ENCODE data around the gene B9D1. TPM values are rescaled to one million over a fixed set of nuclear protein-coding genes. Genes with fewer than 3 reads are reported as not detected.

The B9D1 gene
- total RNA-seq, 3 donors from 2014 or later, result 14.4 to 29.2 (median 28.4) TPM

DNA sequence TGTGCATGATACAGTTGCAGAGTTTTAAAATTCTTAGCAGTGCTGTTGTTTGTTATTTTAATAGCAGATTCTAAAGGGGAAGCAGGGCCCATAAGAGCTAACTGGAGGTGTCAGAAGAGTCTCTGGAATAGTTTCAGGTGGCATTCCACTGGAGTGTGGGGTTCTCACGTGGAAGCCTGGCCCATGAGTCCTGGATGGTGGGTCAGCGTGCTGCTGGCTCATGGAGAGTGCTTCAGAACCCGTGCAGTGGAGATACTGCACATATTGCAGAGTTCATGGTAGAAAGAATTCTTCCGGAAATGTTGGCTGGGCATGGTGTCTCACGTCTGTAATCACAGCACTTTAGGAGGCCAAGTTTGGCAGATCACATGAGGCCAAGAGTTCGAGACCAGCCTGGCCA, 43.9 kb downstream of the B9D1 start:
- no peaks in the 10 kb centered on the region for H3K27me3 ChIP-seq
- H3K4me1 ChIP-seq, result no peaks in the 10 kb centered on the region
- no peak for DNase-seq (ENCODE audit: low spot score in 2 of 2)
- intact Hi-C loops (cut with DNase I; ENCODE audit: low total_unique reads), result no loop called here
- no peak overlapping the region for H3K4me3 ChIP-seq
- H3K36me3 ChIP-seq, result no peaks in the 10 kb centered on the region
- no peaks in the 10 kb centered on the region for H3K9me3 ChIP-seq
- no peak overlapping the region for H3K27ac ChIP-seq
- TF ChIP-seq POLR2A (IDR thresholded peaks at IDR 0.05), result no peak
- TF ChIP-seq, protein P1, sequence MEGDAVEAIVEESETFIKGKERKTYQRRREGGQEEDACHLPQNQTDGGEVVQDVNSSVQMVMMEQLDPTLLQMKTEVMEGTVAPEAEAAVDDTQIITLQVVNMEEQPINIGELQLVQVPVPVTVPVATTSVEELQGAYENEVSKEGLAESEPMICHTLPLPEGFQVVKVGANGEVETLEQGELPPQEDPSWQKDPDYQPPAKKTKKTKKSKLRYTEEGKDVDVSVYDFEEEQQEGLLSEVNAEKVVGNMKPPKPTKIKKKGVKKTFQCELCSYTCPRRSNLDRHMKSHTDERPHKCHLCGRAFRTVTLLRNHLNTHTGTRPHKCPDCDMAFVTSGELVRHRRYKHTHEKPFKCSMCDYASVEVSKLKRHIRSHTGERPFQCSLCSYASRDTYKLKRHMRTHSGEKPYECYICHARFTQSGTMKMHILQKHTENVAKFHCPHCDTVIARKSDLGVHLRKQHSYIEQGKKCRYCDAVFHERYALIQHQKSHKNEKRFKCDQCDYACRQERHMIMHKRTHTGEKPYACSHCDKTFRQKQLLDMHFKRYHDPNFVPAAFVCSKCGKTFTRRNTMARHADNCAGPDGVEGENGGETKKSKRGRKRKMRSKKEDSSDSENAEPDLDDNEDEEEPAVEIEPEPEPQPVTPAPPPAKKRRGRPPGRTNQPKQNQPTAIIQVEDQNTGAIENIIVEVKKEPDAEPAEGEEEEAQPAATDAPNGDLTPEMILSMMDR (IDR thresholded peaks at IDR 0.05), result no peak
- TF ChIP-seq POLR2AphosphoS5 (IDR thresholded peaks at IDR 0.05), result no peak

DNA sequence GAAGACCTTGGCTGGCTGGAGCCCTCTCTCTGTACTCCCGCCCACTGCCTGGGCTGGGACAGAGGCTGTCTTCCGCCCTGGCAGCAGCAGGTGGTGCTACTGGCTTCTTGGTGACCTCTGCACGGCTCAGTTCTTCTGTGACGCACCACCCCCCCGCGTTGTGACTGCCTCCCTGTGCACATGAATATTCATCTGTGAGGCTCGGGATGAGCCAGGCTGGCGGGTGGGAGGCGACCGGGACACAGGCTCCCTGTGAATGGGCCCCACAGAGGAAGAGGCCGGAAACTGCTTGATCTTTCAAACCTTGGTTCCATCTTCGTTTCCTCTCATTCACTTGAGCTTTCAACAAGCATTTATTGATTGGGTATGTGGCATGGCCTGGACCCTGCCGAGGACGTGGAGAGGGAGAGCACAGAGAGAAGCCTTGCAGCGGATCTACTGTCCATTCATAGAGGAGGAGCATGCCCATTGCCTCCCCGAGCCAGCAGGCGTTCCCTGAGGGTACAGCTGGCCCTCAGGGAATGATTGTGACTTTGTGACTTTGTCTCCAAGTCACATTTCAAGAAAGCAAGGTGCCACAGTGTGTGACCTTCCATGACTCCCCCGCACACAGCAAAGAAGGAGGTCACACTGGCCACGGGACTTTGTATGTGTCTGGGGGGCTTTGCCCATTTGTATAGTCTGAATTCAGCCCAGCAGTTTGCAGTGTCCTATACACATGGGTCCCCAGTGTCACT, 45.0 kb downstream of the B9D1 start:
- Histone ChIP-seq H3K4me1 (no peaks in the 10 kb centered on the region), H3K9me3 (no peaks in the 10 kb centered on the region), H3K4me3 (no peak overlapping the region), H3K36me3 (no peaks in the 10 kb centered on the region), H3K27me3 (no peaks in the 10 kb centered on the region), H3K27ac (peak overlapping the region; percentile 26 to 35)
- DNase-seq (ENCODE audit: low spot score in 2 of 2), result peak in 1 of 2 donors; percentile 69
- no peak for TF ChIP-seq POLR2AphosphoS5 (IDR thresholded peaks at IDR 0.05)
- no peak for TF ChIP-seq POLR2A (IDR thresholded peaks at IDR 0.05)
- TF ChIP-seq, protein P1 (IDR thresholded peaks at IDR 0.05), result no peak
- intact Hi-C loops (cut with DNase I; ENCODE audit: low total_unique reads), result no loop called here

DNA sequence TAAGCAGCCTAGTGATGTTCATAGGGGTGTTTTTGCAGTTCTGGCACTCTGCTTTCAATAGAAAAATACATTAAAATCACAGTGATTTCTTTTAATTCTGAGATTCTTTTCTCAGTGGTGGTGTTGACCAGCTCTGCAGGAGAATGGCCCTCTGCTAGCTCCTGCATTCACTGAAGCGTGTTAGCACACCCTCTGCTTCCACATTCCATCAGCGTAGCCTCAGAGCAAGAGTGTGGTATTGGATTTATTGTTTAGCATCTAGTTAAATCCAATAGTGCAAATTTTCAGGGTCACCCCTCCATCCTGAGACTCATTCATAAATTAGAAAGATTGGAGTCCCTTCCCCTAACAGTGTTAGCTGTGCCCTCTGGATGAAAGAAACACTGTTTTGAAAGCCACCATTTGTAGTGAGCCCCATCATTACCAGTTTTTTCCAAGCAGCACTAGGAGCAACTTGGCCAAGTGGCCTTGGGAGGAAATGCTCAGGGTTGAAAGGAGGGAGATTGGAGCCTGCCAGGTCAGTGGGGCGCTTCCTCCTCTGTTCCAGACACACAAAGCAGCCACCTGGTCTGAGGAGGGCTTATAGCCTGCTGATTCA, 45.7 kb downstream of the B9D1 start:
- Histone ChIP-seq H3K27ac (peak overlapping the region; percentile 26 to 35), H3K27me3 (no peaks in the 10 kb centered on the region), H3K4me3 (no peak overlapping the region), H3K4me1 (no peaks in the 10 kb centered on the region), H3K9me3 (no peaks in the 10 kb centered on the region), H3K36me3 (no peaks in the 10 kb centered on the region)
- intact Hi-C loops (cut with DNase I; ENCODE audit: low total_unique reads), result no loop called here
- TF ChIP-seq POLR2AphosphoS5 (IDR thresholded peaks at IDR 0.05) (no peak), POLR2A (IDR thresholded peaks at IDR 0.05) (no peak)
- TF ChIP-seq, protein P1 (IDR thresholded peaks at IDR 0.05), result no peak
- no peak for DNase-seq (ENCODE audit: low spot score in 2 of 2)

DNA sequence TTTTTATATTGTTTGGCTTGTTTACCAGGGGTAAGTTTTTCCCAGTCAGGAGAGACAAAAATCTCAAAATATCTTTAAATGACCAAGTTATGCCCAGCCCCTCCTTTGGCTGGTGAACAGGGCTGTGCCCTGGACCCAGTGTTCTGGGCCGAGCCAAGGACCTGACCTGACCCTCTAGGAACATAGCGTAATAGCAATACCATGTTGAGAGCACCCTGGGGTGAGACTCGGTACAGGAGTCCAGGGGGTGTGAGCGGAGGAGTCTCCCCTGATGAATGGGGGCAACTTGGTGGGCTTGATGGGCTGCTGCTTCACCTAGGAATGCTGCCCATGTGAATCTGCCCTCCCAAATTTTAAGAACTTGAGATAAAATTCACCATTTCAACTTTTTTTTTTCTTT, 47.4 kb downstream of the B9D1 start:
- no peaks in the 10 kb centered on the region for H3K27me3 ChIP-seq
- H3K4me1 ChIP-seq, result no peaks in the 10 kb centered on the region
- no peak overlapping the region for H3K27ac ChIP-seq
- no peak overlapping the region for H3K4me3 ChIP-seq
- H3K9me3 ChIP-seq, result no peaks in the 10 kb centered on the region
- DNase-seq (ENCODE audit: low spot score in 2 of 2), result no peak
- TF ChIP-seq, protein P1 (IDR thresholded peaks at IDR 0.05), result no peak
- TF ChIP-seq POLR2AphosphoS5 (IDR thresholded peaks at IDR 0.05) (no peak), POLR2A (IDR thresholded peaks at IDR 0.05) (no peak)
- intact Hi-C loops (cut with DNase I; ENCODE audit: low total_unique reads), result loop anchor here (1.0 kb wide), 1 partner anchor 9 kb away; no protein-coding TSS in a partner anchor
- no peaks in the 10 kb centered on the region for H3K36me3 ChIP-seq
